Suprapubic skin (tissue), 4 donors: ENCODE data around the gene NFILZ.

Experiments used
- EP300 ChIP-seq: sonication (generic); formaldehyde crosslinking; IDR thresholded peaks from one replicate; pipeline ENCODE4 v1.6.1; 2017; ENCODE audit warnings: antibody characterized with exemption
- POLR2AphosphoS5 ChIP-seq, 3 donors: sonication (generic); formaldehyde crosslinking; IDR thresholded peaks; one replicate each; pipeline ENCODE4 v1.6.1; 2017; ENCODE audit warnings: antibody characterized with exemption in 3 of 3
- TF ChIP-seq, protein P1 (sequence below), 2 donors: fragments of 200-600 bp in 1 of 2; fragments of 450-650 bp in 1 of 2; sonication (generic) in 1 of 2; IDR thresholded peaks; one replicate each; pipeline ENCODE4 v1.5.1; 2016 to 2019; ENCODE audit warnings: antibody characterized with exemption in 2 of 2, mild to moderate bottlenecking in 1 of 2, moderate library complexity in 1 of 2

GRCh38 chr19:8641221-8641907 is 10.9 kb downstream of the NFILZ start:
- no peak for TF ChIP-seq POLR2AphosphoS5 (IDR thresholded peaks at IDR 0.05)
- TF ChIP-seq, protein P1, sequence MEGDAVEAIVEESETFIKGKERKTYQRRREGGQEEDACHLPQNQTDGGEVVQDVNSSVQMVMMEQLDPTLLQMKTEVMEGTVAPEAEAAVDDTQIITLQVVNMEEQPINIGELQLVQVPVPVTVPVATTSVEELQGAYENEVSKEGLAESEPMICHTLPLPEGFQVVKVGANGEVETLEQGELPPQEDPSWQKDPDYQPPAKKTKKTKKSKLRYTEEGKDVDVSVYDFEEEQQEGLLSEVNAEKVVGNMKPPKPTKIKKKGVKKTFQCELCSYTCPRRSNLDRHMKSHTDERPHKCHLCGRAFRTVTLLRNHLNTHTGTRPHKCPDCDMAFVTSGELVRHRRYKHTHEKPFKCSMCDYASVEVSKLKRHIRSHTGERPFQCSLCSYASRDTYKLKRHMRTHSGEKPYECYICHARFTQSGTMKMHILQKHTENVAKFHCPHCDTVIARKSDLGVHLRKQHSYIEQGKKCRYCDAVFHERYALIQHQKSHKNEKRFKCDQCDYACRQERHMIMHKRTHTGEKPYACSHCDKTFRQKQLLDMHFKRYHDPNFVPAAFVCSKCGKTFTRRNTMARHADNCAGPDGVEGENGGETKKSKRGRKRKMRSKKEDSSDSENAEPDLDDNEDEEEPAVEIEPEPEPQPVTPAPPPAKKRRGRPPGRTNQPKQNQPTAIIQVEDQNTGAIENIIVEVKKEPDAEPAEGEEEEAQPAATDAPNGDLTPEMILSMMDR (IDR thresholded peaks at IDR 0.05) = no peak
- no peak for TF ChIP-seq EP300
